Stomach (tissue), 9 donors: ENCODE results near the gene CPLX4. TPM values are rescaled to one million over a fixed set of nuclear protein-coding genes. Genes with fewer than 3 reads are reported as not detected.

Source experiments
- DNase-seq, 2 donors: peaks; one replicate each; pipeline versions ENCODE4 v3.0.0 to v3.0.0-alpha.2; 2013 to 2019
- H3K27ac ChIP-seq, 5 donors: fragments of 200-600 bp in 4 of 5; sonication (generic) in 4 of 5; one replicate each; pipeline ENCODE4 v1.5.1; 2013 to 2019; ENCODE audit warnings: mild to moderate bottlenecking in 1 of 5, moderate library complexity in 1 of 5
- H3K27me3 ChIP-seq, 3 donors: fragments of 200-600 bp; sonication (generic); one replicate each; pipeline ENCODE4 v1.5.1; 2017 to 2019; ENCODE audit warnings: mixed run types in 1 of 3
- H3K36me3 ChIP-seq, 4 donors: fragments of 200-600 bp; sonication (generic); 1 replicate in 3 of 4; 2 replicates in 1 of 4; pipeline ENCODE4 v1.5.1; 2016 to 2019
- H3K4me1 ChIP-seq, 4 donors: fragments of 200-600 bp; sonication (generic); one replicate each; pipeline ENCODE4 v1.5.1; 2016 to 2019
- H3K4me3 ChIP-seq, 4 donors: fragments of 200-600 bp; sonication (generic) in 3 of 4; one replicate each; pipeline ENCODE4 v1.5.1; 2016 to 2019; ENCODE audit warnings: mild to moderate bottlenecking in 1 of 4
- H3K9me3 ChIP-seq, 4 donors: fragments of 200-600 bp; sonication (generic); one replicate each; pipeline ENCODE4 v1.5.1; 2016 to 2019
- EP300 ChIP-seq: sonication (generic); formaldehyde crosslinking; IDR thresholded peaks from one replicate; pipeline ENCODE4 v1.6.1; 2017; ENCODE audit warnings: antibody characterized with exemption
- POLR2A ChIP-seq, 4 donors: fragments of 450-650 bp; IDR thresholded peaks; one replicate each; pipeline ENCODE4 v1.6.1; 2016; ENCODE audit warnings: antibody characterized with exemption in 4 of 4, control low read depth in 2 of 4, mild to moderate bottlenecking in 1 of 4, moderate library complexity in 1 of 4
- POLR2AphosphoS5 ChIP-seq, 3 donors: sonication (generic); formaldehyde crosslinking; IDR thresholded peaks; one replicate each; pipeline ENCODE4 v1.6.1; 2016; ENCODE audit warnings: antibody characterized with exemption in 3 of 3
- WGBS, 5 donors: extraction: QIAGEN DNeasy Blood & Tissue Kit in 3 of 5; methylation state at CpG; one replicate each; pipeline versions ENCODE4 v1.1.5 to v1.1.7; 2013 to 2018; 5-methylcytosine and 5-hydroxymethylcytosine counted together
- intact Hi-C: fragments of 100-400 bp; cut with DNase I; formaldehyde crosslinking; loops from one replicate; pipeline ENCODE4 v1.15.1; 2023; ENCODE audit warnings: low total_unique reads
- polyA plus RNA-seq, 3 donors: library from polyadenylated mRNA; stranded (reverse); fragments of 200-250 nt; gene quantifications; one replicate each; pipeline ENCODE4 v1.2.3, GENCODE V29; 2013
- total RNA-seq, 5 donors: library from RNA; depleted of rRNA; stranded (reverse); fragments of >200 nt; gene quantifications; one replicate each; pipeline versions ENCODE4 v1.1.0 to v1.2.3, GENCODE V29; 2014 to 2016
- TF ChIP-seq, protein P1 (sequence below), 7 experiments: fragments of 450-650 bp in 4 of 7; fragments of 200-600 bp in 3 of 7; sonication (generic) in 3 of 7; IDR thresholded peaks; one replicate each; pipeline ENCODE4 v1.5.1; 2016 to 2019; ENCODE audit warnings: antibody characterized with exemption in 7 of 7, control low read depth in 2 of 7, mild to moderate bottlenecking in 1 of 7
- donor health status: healthy with polysubstance abuse.
- donor health status: Bipolar disorder and iron deficiency.
- donor health status: healthy.

Gene CPLX4
- total and polyA plus RNA-seq, 8 donors: not detected

DNA sequence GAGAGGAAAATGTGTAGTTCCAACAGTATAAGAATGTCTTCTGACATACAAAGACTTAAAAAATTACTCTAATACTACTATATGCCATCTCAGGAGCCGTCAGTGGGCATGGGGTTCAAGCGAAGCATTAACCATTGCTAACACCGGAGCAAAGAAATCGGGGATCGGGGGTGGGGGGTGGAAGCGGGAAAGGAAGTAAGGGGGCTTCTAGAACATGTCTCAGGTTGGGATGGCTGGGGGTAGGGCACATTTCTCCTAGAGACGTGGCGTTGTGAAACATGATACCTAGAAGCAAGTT lies 39.9 kb upstream of the CPLX4 start:
- DNase-seq: peak in 1 of 2 donors; percentile 84
- Histone ChIP-seq H3K4me1 (peaks cover 0 to 49% (median 25%) of the 10 kb centered on the region in 4 donors), H3K9me3 (no peaks in the 10 kb centered on the region), H3K4me3 (peak overlapping the region; percentile 65 to 95 (median 89)), H3K27ac (peak overlapping the region; percentile 90 to 94 (median 93)), H3K36me3 (peaks cover 4 to 25% (median 24%) of the 10 kb centered on the region in 4 donors), H3K27me3 (no peaks in the 10 kb centered on the region)
- no peak for TF ChIP-seq EP300
- no peak for TF ChIP-seq POLR2AphosphoS5 (IDR thresholded peaks at IDR 0.05)
- TF ChIP-seq, protein P1, sequence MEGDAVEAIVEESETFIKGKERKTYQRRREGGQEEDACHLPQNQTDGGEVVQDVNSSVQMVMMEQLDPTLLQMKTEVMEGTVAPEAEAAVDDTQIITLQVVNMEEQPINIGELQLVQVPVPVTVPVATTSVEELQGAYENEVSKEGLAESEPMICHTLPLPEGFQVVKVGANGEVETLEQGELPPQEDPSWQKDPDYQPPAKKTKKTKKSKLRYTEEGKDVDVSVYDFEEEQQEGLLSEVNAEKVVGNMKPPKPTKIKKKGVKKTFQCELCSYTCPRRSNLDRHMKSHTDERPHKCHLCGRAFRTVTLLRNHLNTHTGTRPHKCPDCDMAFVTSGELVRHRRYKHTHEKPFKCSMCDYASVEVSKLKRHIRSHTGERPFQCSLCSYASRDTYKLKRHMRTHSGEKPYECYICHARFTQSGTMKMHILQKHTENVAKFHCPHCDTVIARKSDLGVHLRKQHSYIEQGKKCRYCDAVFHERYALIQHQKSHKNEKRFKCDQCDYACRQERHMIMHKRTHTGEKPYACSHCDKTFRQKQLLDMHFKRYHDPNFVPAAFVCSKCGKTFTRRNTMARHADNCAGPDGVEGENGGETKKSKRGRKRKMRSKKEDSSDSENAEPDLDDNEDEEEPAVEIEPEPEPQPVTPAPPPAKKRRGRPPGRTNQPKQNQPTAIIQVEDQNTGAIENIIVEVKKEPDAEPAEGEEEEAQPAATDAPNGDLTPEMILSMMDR (IDR thresholded peaks at IDR 0.05): no peak
- no peak for TF ChIP-seq POLR2A (IDR thresholded peaks at IDR 0.05)
- 0 to 1% (median 0%) methylated on average over 8 of the region's 8 CpGs for WGBS, 5 donors
- intact Hi-C loops: no loop called here

DNA sequence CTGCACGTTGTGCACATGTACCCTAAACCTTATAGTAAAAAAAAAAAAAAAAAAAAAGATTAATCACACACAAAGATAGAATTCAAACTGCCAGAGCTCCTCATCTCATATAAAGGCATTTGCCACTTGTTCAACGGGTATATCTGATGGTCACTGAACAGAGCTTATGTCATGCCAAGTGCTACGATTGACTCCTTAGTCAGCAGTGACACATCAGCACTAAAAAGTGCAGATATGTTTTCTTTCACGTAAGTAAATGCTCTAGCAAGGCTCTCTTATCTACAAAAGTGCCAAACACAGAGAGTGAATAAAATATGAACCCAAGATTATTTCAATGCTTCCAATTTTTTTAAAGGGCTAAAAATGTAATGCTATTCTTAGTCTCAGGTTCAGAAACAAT lies 39.5 kb upstream of the CPLX4 start:
- Histone ChIP-seq H3K27me3 (no peaks in the 10 kb centered on the region), H3K4me3 (peak overlapping the region; percentile 65 to 95 (median 89)), H3K27ac (peak overlapping the region in 4 of 5 donors; percentile 90 to 94 (median 92)), H3K4me1 (peaks cover 0 to 54% (median 25%) of the 10 kb centered on the region in 4 donors), H3K9me3 (no peaks in the 10 kb centered on the region), H3K36me3 (peaks cover 8 to 30% (median 28%) of the 10 kb centered on the region in 4 donors)
- peak in 1 of 2 donors; percentile 73 for DNase-seq
- intact Hi-C loops: no loop called here
- 3 to 5% (median 3%) methylated on average over 4 of the region's 4 CpGs for WGBS, 5 donors
- TF ChIP-seq POLR2A (IDR thresholded peaks at IDR 0.05): no peak
- TF ChIP-seq EP300: no peak
- no peak for TF ChIP-seq POLR2AphosphoS5 (IDR thresholded peaks at IDR 0.05)

DNA sequence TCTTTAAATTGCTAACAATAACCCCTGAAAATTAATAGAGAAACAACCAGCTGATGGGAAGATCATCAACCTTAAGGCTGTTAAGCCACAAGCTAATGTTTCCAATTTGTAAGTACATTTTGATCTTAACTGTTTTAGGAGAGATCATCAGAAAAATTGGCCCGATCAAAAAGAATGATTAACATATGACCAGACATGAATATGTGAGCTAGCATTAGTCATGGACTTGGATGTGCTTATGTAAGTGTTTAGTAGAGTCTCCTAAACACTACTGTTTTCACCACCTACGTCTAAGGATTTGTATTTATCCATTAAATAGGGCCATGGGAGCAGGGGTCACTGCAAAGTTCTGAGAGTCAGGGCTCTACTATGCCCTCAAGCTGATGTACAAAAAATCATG lies 36.3 kb upstream of the CPLX4 start:
- 80 to 94% (median 85%) methylated on average over 2 of the region's 2 CpGs for WGBS, 5 donors
- no peak for DNase-seq
- intact Hi-C loops: no loop called here
- Histone ChIP-seq H3K36me3 (peaks cover 17 to 61% (median 60%) of the 10 kb centered on the region in 4 donors), H3K9me3 (no peaks in the 10 kb centered on the region), H3K4me1 (peaks cover 0 to 45% (median 21%) of the 10 kb centered on the region in 4 donors), H3K27me3 (no peaks in the 10 kb centered on the region), H3K27ac (no peak overlapping the region), H3K4me3 (no peak overlapping the region)
- no peak for TF ChIP-seq POLR2A (IDR thresholded peaks at IDR 0.05)
- TF ChIP-seq POLR2AphosphoS5 (IDR thresholded peaks at IDR 0.05): no peak
- TF ChIP-seq, protein P1 (IDR thresholded peaks at IDR 0.05): no peak
- TF ChIP-seq EP300: no peak

DNA sequence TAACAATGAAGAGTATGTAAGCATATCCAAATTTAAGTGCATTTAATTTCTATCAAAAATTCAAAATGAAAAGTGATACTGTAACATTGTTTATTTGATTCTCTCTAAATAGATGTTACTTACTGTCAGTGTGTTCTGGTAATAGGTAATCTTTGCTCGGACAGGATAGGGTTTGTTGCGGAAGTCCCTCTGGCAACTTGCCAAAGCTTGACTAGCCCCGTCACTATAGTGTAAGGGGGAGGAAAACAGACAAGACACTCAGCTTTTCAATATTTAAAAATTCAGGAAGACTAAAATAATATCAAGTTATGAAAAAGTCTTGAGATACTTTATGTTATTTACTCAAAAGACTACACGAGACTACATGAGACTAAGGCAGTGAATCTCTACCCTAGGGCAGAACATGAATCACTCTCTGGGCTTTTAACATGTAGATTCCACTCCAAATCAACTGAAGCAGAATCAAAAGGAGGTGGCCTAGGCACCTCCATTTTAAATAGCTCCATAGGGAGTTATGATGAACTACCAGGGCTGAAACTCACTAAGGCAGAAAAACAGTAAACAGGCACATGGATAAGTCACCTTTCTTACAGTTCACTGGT lies 34.7 kb upstream of the CPLX4 start:
- H3K36me3 ChIP-seq: peaks cover 27 to 77% (median 75%) of the 10 kb centered on the region in 4 donors
- H3K4me1 ChIP-seq: peaks cover 0 to 37% (median 19%) of the 10 kb centered on the region in 4 donors
- no peaks in the 10 kb centered on the region for H3K9me3 ChIP-seq
- DNase-seq: peak in 1 of 2 donors; percentile 14
- TF ChIP-seq POLR2A (IDR thresholded peaks at IDR 0.05) (no peak), POLR2AphosphoS5 (IDR thresholded peaks at IDR 0.05) (no peak), EP300 (no peak)
- TF ChIP-seq, protein P1 (IDR thresholded peaks at IDR 0.05): no peak
- H3K27ac ChIP-seq: no peak overlapping the region
- intact Hi-C loops: no loop called here
- no peak overlapping the region for H3K4me3 ChIP-seq
- 57 to 76% (median 72%) methylated on average over 4 of the region's 4 CpGs for WGBS, 5 donors
- H3K27me3 ChIP-seq: no peaks in the 10 kb centered on the region

DNA sequence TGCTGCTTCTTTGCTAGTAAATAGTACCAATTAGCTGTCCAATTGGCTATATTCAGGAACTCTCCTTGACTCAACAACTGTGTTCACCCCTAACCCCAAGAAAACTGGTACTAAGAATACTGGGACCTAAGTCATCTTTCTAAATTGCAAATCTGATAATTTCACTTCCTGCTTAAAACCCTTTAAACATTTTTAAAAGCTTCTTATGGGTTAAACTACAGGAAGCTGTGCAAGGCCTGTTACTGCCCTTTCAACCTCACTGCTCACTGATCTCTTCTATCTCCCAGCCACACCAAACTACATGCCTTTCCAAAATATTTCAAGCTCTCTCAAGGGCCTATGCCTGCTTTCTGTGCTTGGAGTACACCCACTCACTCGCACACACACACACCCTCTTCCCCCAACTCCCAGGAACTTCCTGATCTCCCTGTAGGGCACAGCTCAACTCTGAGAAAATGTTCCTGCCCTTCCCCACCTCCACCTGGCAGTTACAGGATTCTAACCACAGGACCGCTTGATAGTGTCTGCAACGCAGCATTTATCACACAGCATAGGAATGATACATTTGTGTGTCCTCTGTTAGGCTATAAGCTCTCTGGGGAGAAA lies 33.9 kb upstream of the CPLX4 start:
- 62 to 75% (median 73%) methylated on average over 3 of the region's 3 CpGs for WGBS, 5 donors
- intact Hi-C loops: no loop called here
- peaks cover 34 to 85% (median 84%) of the 10 kb centered on the region in 4 donors for H3K36me3 ChIP-seq

More for the DNA sequence above, 33.9 kb upstream of the CPLX4 start:
- no peak overlapping the region for H3K27ac ChIP-seq
- TF ChIP-seq, protein P1 (IDR thresholded peaks at IDR 0.05): no peak
- TF ChIP-seq POLR2AphosphoS5 (IDR thresholded peaks at IDR 0.05) (no peak), POLR2A (IDR thresholded peaks at IDR 0.05) (no peak), EP300 (no peak)
- no peaks in the 10 kb centered on the region for H3K27me3 ChIP-seq
- DNase-seq: no peak
- peaks cover 0 to 29% (median 13%) of the 10 kb centered on the region in 4 donors for H3K4me1 ChIP-seq
- no peak overlapping the region for H3K4me3 ChIP-seq
- H3K9me3 ChIP-seq: no peaks in the 10 kb centered on the region
